ENCODE data around the gene SPSB3.

Gene SPSB3

GRCh38 chr16:1773703-1774447 is 8.5 kb downstream of the SPSB3 start:
- peak; percentile 71 for DNase-seq

GRCh38 chr16:1772908-1773702 is 9.3 kb downstream of the SPSB3 start, which contains the start of gene MRPS34:
MRPS34 (minus strand) TSS chr16:1773134; CDS start chr16:1773119, 15 bp downstream.
- DNase-seq: peak; percentile 92

- DNase-seq: peak; percentile 84
These were observed 9.9 kb downstream of the SPSB3 start, which contains the start of gene EME2 for GRCh38 chr16:1772362-1772907. EME2 (plus strand) TSS chr16:1772810; CDS start chr16:1773228, 418 bp downstream.

DNA sequence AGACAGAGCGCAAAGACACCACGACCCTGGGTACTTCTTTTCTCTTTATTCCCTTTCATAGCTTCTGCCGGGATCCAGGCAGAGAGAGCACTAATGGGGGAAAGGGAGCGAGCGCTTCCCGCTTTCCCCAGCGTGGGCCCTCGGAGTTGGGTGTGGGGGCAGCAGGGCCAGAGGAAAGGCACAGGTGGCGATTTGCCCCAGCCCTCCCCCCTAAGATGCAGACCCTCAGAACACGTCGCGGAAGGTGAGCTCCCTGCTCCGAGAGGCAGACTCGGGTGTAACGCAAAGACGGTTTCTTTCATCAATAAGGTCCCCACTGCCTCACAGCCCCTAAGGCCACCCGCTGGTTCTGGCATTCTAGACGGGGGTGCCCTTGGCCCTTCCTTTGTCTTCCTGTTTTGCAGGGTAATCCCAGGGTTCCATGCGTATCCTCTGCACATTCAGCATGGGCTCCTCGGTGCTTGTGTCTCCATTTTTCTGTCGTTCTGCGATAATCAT is 10.5 kb downstream of the SPSB3 start:
- DNase-seq: no peak

- DNase-seq: peak; percentile 93
These were observed 11.0 kb downstream of the SPSB3 start, which contains the start of gene NME3 for GRCh38 chr16:1771188-1771863. NME3 (minus strand) TSS chr16:1771543; CDS start chr16:1771534, 9 bp downstream.

DNA sequence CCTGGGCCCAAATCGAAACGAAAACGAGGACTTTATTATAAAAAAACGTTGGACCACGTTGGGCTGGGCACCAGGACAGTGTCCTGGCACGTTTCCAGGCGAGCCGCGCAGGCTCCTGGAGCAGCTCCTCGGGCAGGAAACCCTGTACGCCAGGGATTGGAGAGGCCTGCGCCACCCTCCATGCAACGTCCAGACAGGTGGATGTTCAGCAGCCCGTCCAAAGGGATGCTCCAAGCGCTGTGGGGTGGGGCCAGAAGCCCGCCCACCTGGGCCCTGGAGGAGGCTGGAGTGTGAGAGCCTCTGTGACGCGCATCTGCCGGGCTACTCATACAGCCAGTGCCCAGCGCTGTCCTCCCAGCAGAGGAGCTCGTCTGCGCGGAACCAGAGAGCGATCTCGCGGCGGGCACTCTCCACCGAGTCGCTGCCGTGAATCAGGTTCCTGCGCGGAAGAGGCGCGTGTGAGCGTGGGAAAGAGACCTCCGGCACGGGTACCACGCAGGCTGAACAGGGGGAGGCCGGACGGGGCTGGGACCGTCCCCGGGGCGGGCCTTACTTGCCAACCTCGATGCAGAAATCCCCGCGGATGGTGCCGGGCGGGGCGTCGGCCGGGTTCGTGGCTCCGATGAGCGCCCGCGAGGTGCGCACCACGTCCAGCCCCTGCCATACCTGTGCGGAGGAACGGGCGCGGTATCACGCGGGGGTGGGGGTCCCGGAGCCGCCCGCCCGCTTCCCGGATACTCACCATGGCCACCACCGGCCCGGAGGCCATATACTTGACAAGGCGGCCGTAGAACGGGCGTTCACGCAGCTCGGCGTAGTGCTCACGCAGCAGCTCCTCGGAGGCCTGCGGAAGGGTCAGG is 11.8 kb downstream of the SPSB3 start:
- DNase-seq: peak; percentile 86

DNA sequence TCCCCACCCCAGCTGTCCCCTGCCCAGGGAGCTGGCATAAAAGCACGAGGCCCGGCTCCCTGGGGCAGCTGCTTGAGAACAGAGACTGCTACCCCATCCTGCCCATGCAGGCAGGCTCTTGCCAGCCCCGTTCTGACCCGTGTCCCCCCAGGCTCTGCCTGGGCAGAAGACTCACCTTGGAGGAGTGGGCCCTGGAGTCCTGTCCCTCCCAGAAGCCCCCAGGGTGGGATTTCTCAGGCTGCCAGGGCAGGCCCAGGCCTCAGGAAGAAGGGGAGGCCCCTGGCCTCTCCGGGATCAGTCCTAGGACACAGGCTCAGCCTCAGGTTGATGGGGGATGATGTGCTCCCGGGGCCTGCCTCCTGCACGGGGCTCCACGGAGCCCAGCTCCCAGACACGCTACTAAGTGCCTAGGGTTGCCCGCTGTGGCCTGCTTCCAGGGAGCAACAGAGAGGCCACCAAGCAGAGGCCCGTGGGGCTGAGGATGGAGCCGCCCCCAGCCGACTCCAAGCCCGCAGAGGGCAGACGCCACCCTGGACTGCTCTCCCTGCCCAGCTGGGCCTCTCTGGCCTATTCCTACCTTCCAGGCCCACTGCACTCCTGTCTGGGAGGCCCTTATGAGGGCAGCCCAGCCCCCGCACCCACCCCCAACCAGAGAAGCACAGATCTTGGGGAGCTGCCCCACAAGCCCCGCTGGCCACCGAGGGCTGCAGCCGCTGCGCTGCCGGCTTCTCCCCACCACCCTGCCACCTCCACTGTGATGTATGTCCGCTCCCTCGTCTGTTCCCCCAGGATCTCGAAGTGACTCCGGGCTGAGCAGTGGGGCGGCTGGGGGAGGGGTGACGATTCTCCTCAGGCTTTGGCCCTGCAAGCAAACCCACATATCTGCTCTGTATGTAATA is 12.7 kb downstream of the SPSB3 start:
- DNase-seq: no peak

GRCh38 chr16:1768767-1769401 is 13.5 kb downstream of the SPSB3 start:
- DNase-seq: no peak

GRCh38 chr16:1768061-1768766 is 14.2 kb downstream of the SPSB3 start:
- DNase-seq: no peak

DNA sequence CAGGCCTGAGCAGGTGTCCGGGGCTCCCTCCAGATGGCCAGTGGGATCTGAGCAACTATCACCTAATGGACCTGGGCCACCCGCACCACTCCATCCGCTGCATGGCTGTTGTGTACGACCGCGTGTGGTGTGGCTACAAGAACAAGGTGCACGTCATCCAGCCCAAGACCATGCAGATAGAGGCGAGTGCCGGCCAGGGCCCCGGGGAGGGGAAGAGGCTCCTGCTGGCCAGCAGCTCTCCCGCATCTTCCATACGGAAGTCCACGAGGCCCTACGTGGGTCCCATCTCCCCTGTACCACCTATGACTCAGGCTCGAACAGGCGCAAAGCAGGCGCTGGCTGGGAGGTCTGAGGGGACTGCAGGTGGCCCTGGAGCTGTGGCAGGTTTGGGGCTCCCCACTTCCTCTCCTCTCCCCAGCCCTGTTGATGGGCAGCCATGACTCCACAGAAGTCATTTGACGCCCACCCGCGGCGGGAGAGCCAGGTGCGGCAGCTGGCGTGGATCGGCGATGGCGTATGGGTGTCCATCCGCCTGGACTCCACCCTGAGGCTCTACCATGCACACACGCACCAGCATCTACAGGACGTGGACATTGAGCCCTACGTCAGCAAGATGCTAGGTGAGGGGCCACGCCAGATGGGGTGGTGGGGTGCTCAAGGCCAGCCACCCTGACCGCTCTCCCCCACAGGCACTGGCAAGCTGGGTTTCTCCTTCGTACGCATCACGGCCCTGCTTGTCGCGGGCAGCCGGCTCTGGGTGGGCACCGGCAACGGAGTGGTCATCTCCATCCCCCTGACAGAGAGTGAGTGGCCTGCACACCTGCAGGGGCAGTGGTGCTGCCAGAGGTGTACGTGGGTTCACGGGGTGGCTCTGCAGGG is 15.0 kb downstream of the SPSB3 start:
- DNase-seq: no peak

GRCh38 chr16:1766701-1767100 is 15.7 kb downstream of the SPSB3 start:
- no peak for DNase-seq

DNA sequence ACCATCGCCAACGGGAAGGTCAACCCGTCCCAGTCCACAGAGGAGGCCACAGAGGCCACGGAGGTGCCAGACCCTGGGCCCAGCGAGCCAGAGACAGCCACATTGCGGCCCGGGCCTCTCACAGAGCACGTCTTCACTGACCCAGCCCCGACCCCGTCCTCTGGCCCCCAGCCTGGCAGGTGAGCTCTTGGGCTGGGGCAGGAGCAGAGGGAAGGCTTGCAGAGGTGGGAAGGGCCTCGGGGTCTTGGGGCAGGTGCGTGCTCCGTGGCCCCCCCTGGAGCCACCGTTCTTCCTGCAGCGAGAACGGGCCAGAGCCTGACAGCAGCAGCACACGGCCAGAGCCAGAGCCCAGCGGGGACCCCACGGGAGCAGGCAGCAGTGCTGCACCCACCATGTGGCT is 16.1 kb downstream of the SPSB3 start:
- no peak for DNase-seq

GRCh38 chr16:1765826-1766225 is 16.5 kb downstream of the SPSB3 start:
- DNase-seq: no peak

- DNase-seq: no peak
These were observed 17.4 kb downstream of the SPSB3 start for GRCh38 chr16:1764971-1765370.

GRCh38 chr16:1763521-1764511 is 18.6 kb downstream of the SPSB3 start:
- DNase-seq: no peak

- DNase-seq: no peak
These were observed 19.4 kb downstream of the SPSB3 start for GRCh38 chr16:1762879-1763520.

Data from activated effector memory CD4-positive, alpha-beta T cell treated with anti-CD3 and anti-CD28 coated beads, Interleukin-2, amount 50 U/mL, for 16 hours (primary cell).